Neuronal stem cell (in vitro differentiated cells): ENCODE measurements around the gene IGF1R.

Experiments used
- DNase-seq: peaks from one replicate; pipeline ENCODE4 v3.0.0-alpha.2; 2013; ENCODE audit warnings: low spot score
- H2AFZ ChIP-seq: one replicate; pipeline ENCODE4 v1.6.1; 2013; ENCODE audit warnings: mild to moderate bottlenecking, low read length, inconsistent platforms
- H2AK5ac ChIP-seq: 2 replicates; pipeline ENCODE4 v1.6.1; 2013; ENCODE audit warnings: low read depth, mild to moderate bottlenecking, inconsistent platforms, low read length, moderate library complexity, mixed read lengths
- H2BK120ac ChIP-seq: 2 replicates; pipeline ENCODE4 v1.6.1; 2013; ENCODE audit warnings: low read depth, mild to moderate bottlenecking, inconsistent platforms, low read length, moderate library complexity, mixed read lengths
- H2BK12ac ChIP-seq: one replicate; pipeline ENCODE4 v1.6.1; 2013; ENCODE audit warnings: low read length, inconsistent platforms
- H2BK15ac ChIP-seq: 2 replicates; pipeline ENCODE4 v1.6.1; 2013; ENCODE audit warnings: mild to moderate bottlenecking, low read length, inconsistent platforms, mixed read lengths
- H2BK5ac ChIP-seq: one replicate; pipeline ENCODE4 v1.6.1; 2013; ENCODE audit warnings: inconsistent platforms, mild to moderate bottlenecking, low read length, moderate library complexity
- H3K14ac ChIP-seq: one replicate; pipeline ENCODE4 v1.6.1; 2013; ENCODE audit warnings: low read length, inconsistent platforms
- H3K18ac ChIP-seq: 2 replicates; pipeline ENCODE4 v1.6.1; 2013; ENCODE audit warnings: low read length, inconsistent platforms
- H3K23ac ChIP-seq: 2 replicates; pipeline ENCODE4 v1.6.1; 2013; ENCODE audit warnings: low read depth, mild to moderate bottlenecking, mixed read lengths, low read length, inconsistent platforms; ENCODE audit not compliant: poor library complexity
- H3K27ac ChIP-seq: replicated peaks from 3 replicates; pipeline ENCODE4 v1.5.1; 2013; ENCODE audit warnings: low read length, inconsistent platforms
- H3K27me3 ChIP-seq, 3 experiments: 2 replicates each; pipeline ENCODE4 v1.6.1; 2013; ENCODE audit warnings: low read length in 3 of 3, mild to moderate bottlenecking in 2 of 3, inconsistent platforms in 1 of 3, low read depth in 1 of 3, mixed read lengths in 1 of 3, moderate library complexity in 1 of 3; ENCODE audit not compliant: control insufficient read depth in 3 of 3, insufficient read depth in 3 of 3
- H3K36me3 ChIP-seq, 2 donors: replicated peaks in 1 of 2; 2 replicates each; pipeline ENCODE4 v1.6.1; 2013; ENCODE audit warnings: low read length in 2 of 2; ENCODE audit not compliant: control insufficient read depth in 2 of 2, insufficient read depth in 2 of 2
- H3K4ac ChIP-seq: 2 replicates; pipeline ENCODE4 v1.6.1; 2013; ENCODE audit warnings: inconsistent platforms, mild to moderate bottlenecking, low read length, moderate library complexity
- H3K4me1 ChIP-seq, 2 donors: 1 replicate in 1 of 2; 2 replicates in 1 of 2; pipeline ENCODE4 v1.6.1; 2013; ENCODE audit warnings: low read length in 2 of 2, low read depth in 1 of 2; ENCODE audit not compliant: control insufficient read depth in 2 of 2, insufficient read depth in 1 of 2
- H3K4me2 ChIP-seq: one replicate; pipeline ENCODE4 v1.6.1; 2013; ENCODE audit warnings: mild to moderate bottlenecking, low read length, inconsistent platforms; ENCODE audit not compliant: insufficient read depth, poor library complexity, severe bottlenecking
- H3K4me3 ChIP-seq, 2 donors: 2 replicates each; pipeline ENCODE4 v1.5.1; 2013; ENCODE audit warnings: low read length in 2 of 2, mild to moderate bottlenecking in 2 of 2, inconsistent platforms in 1 of 2, moderate library complexity in 1 of 2
- H3K79me1 ChIP-seq: one replicate; pipeline ENCODE4 v1.6.1; 2013; ENCODE audit warnings: low read depth, mild to moderate bottlenecking, inconsistent platforms, low read length, moderate library complexity
- H3K9ac ChIP-seq: one replicate; pipeline ENCODE4 v1.6.1; 2013; ENCODE audit warnings: mild to moderate bottlenecking, low read depth, low read length, inconsistent platforms; ENCODE audit not compliant: poor library complexity
- H3K9me3 ChIP-seq, 2 donors: replicated peaks in 1 of 2; 2 replicates each; pipeline versions ENCODE3 to v1.6.1; 2013; ENCODE audit warnings: low read length in 2 of 2, mild to moderate bottlenecking in 2 of 2, inconsistent platforms in 1 of 2, low read depth in 1 of 2, mixed read lengths in 1 of 2, moderate library complexity in 1 of 2; ENCODE audit not compliant: control insufficient read depth in 2 of 2, insufficient read depth in 1 of 2
- H4K8ac ChIP-seq: one replicate; pipeline ENCODE4 v1.6.1; 2013; ENCODE audit warnings: low read depth, mild to moderate bottlenecking, inconsistent platforms, low read length, moderate library complexity
- H4K91ac ChIP-seq: one replicate; pipeline ENCODE4 v1.6.1; 2013; ENCODE audit warnings: low read length, low read depth, mild to moderate bottlenecking, inconsistent platforms; ENCODE audit not compliant: poor library complexity
- WGBS, 2 donors: extraction: QIAGEN DNeasy Blood & Tissue Kit; methylation state at CpG; one replicate each; pipeline ENCODE4 v1.1.7; 2013; ENCODE audit warnings: missing lambda C conversion rate in 2 of 2, mixed read lengths in 1 of 2; ENCODE audit not compliant: insufficient read length in 2 of 2, insufficient replicate concordance in 1 of 2; ENCODE audit errors: extremely low coverage in 2 of 2; 5-methylcytosine and 5-hydroxymethylcytosine counted together

The IGF1R gene

DNA sequence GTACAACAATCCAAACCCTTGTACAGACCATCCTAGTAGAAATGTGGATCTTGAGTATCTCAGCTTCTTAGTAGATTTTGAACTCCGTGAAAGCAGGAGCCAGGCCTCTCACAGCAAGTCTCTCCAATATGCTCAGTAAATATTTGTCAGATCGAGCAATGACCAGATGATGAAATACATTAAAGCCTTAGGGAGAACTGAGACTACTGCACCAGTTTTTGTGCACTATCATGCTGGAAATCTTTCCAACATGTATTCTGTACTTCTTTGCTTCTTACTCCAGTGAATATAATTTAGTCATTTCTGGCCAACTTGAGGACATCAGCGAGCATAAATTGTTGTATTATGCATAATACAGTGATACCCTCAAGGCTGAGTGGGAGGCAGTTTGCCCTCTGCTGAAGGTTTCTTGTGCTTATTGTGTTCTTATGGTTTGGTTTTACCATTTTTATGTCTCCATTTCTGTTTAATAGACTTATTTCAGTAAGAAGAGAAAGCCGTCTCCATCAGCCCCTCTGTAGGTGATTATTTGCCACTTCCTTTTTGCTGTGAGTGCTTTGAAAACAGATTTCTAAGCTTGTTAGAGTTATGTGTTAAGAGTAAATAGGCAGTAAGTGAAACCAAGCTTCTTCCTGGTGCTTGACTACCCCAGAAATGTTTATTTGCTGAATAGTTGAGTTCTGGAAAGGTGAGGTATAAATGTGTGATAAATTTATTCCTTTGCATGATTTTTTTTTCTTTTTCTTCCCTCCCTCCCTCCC is 212.1 kb downstream of the IGF1R start:
- Histone ChIP-seq H3K4ac (no peak overlapping the region), H2AK5ac (no peak overlapping the region), H2BK5ac (no peak overlapping the region), H3K4me1 (peaks cover 11 to 17% of the 10 kb centered on the region in 2 donors), H3K4me2 (no peak overlapping the region), H4K8ac (no peak overlapping the region), H2AFZ (no peak overlapping the region), H3K9ac (no peak overlapping the region), H3K9me3 (no peaks in the 10 kb centered on the region), H4K91ac (no peak overlapping the region), H3K36me3 (no peaks in the 10 kb centered on the region), H2BK15ac (no peak overlapping the region), H3K23ac (no peak overlapping the region), H3K14ac (no peak overlapping the region), H3K4me3 (no peak overlapping the region), H3K27ac (no peak overlapping the region), H3K18ac (no peak overlapping the region), H3K27me3 (no peaks in the 10 kb centered on the region), H2BK120ac (no peak overlapping the region), H2BK12ac (no peak overlapping the region), H3K79me1 (peaks cover 8% of the 10 kb centered on the region)
- no peak for DNase-seq
- no CpG with 5 or more reads among the region's 4 CpGs for WGBS, 2 donors

DNA sequence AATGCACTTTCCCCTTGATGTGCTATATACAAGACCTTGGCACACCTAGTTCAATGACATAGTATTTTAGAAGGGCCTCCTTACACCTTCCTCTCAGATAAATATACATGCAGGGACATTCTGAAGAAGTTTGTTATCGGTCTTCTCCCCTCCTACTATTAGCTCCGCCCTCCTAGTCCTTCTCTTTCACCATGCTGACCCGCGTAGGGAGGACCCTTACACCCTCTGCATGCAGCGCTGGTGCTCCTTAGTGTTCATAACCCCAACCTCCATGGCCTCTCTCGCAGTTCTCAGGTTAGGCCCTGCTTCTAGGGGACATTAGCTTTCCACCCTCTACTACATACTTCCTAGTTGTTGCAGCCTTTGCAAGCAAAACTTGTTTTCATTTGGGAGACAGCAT is 212.8 kb downstream of the IGF1R start:
- Histone ChIP-seq H2AK5ac (no peak overlapping the region), H3K14ac (no peak overlapping the region), H2BK15ac (no peak overlapping the region), H3K4me2 (no peak overlapping the region), H2BK120ac (no peak overlapping the region), H3K27ac (no peak overlapping the region), H3K27me3 (no peaks in the 10 kb centered on the region), H2BK5ac (no peak overlapping the region), H3K18ac (no peak overlapping the region), H3K4me3 (no peak overlapping the region), H3K79me1 (peaks cover 8% of the 10 kb centered on the region), H3K9me3 (no peaks in the 10 kb centered on the region), H3K9ac (no peak overlapping the region), H2AFZ (no peak overlapping the region), H4K91ac (no peak overlapping the region), H3K4me1 (peaks cover 9 to 10% of the 10 kb centered on the region in 2 donors), H3K4ac (no peak overlapping the region), H3K23ac (no peak overlapping the region), H3K36me3 (no peaks in the 10 kb centered on the region), H2BK12ac (no peak overlapping the region), H4K8ac (no peak overlapping the region)
- no peak for DNase-seq
- WGBS, 2 donors = no CpG with 5 or more reads among the region's 6 CpGs

DNA sequence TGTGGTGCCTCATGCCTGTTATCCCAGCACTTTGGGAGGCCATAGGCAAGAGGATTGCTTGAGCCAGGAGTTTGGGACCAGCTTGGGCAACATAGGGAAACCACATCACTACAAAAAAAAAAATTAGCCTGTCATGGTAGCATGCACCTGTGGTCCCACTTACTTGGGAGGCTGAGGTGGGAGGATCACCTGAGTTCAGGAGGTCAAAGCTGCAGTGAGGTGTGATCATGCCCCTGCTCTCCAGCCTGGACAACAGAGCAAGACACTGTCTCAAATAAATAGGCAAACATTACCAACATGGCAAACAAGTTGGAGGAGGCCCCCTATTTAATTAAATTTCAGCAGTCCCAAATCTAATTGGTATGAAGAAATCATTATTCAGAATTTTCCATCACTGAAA is 215.6 kb downstream of the IGF1R start:
- H3K4me3 ChIP-seq = no peak overlapping the region
- peaks cover 4% of the 10 kb centered on the region for H3K79me1 ChIP-seq
- no peak overlapping the region for H4K91ac ChIP-seq
- no peak for DNase-seq
- no peaks in the 10 kb centered on the region for H3K9me3 ChIP-seq
- H3K9ac ChIP-seq = no peak overlapping the region
- H3K4me2 ChIP-seq = no peak overlapping the region
- H3K36me3 ChIP-seq = no peaks in the 10 kb centered on the region
- H3K27me3 ChIP-seq = no peaks in the 10 kb centered on the region
- H3K27ac ChIP-seq = no peak overlapping the region
- H2AFZ ChIP-seq = no peak overlapping the region
- no peak overlapping the region for H3K23ac ChIP-seq
- no peak overlapping the region for H2AK5ac ChIP-seq
- no peak overlapping the region for H2BK15ac ChIP-seq
- H3K14ac ChIP-seq = no peak overlapping the region
- H3K18ac ChIP-seq = no peak overlapping the region
- no peak overlapping the region for H4K8ac ChIP-seq
- no peak overlapping the region for H2BK5ac ChIP-seq
- H3K4me1 ChIP-seq = peaks cover 5 to 11% of the 10 kb centered on the region in 2 donors
- no peak overlapping the region for H2BK120ac ChIP-seq
- no peak overlapping the region for H3K4ac ChIP-seq
- no peak overlapping the region for H2BK12ac ChIP-seq

- H4K91ac ChIP-seq = no peak overlapping the region
- H3K9ac ChIP-seq = no peak overlapping the region
- no peak overlapping the region for H3K27ac ChIP-seq
- no peak overlapping the region for H2AK5ac ChIP-seq
- no peak overlapping the region for H3K4ac ChIP-seq
- DNase-seq = no peak
- H4K8ac ChIP-seq = no peak overlapping the region
- H3K18ac ChIP-seq = no peak overlapping the region
- H3K36me3 ChIP-seq = no peaks in the 10 kb centered on the region
- no peak overlapping the region for H2BK15ac ChIP-seq
- H3K14ac ChIP-seq = no peak overlapping the region
- H2BK5ac ChIP-seq = no peak overlapping the region
- H3K23ac ChIP-seq = peak overlapping the region; percentile 53
- no peak overlapping the region for H2BK120ac ChIP-seq
- peaks cover 6% of the 10 kb centered on the region for H3K79me1 ChIP-seq
- no peak overlapping the region for H3K4me2 ChIP-seq
- H3K4me1 ChIP-seq = peaks cover 5 to 11% of the 10 kb centered on the region in 2 donors
- peaks cover 0 to 2% of the 10 kb centered on the region in 2 donors for H3K9me3 ChIP-seq
- no peak overlapping the region for H2BK12ac ChIP-seq
- no CpG with 5 or more reads among the region's 50 CpGs for WGBS, 2 donors
- no peaks in the 10 kb centered on the region for H3K27me3 ChIP-seq
- peak overlapping the region; percentile 2 for H2AFZ ChIP-seq
- H3K4me3 ChIP-seq = peak overlapping the region; percentile 46 to 55
Observed at GRCh38 chr15:98865397-98866339, 217.3 kb downstream of the IGF1R start.
